Measurements from ENCODE around the gene MTR. TPM values are rescaled to one million over a fixed set of nuclear protein-coding genes. Genes with fewer than 3 reads are reported as not detected.

Gene MTR
- total RNA-seq, 2 experiments from 2014 or later: 61.0 to 62.7 TPM

DNA sequence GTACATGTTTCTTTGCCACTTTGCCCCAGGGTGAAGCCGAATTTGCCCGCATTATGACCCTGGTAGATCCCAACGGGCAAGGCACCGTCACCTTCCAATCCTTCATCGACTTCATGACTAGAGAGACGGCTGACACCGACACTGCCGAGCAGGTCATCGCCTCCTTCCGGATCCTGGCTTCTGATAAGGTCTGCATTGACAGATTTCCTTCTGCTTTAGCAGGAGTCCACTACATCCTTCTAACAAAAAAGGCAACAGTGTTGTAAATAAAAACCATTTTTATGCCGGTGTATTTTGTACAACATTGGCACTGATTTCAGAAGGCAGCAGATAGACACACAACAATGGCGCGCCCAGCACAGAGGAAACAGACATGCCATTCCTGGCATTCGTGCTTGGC, 34.1 kb upstream of the MTR start:
- Mint-ChIP-seq H3K27me3 (peaks cover 7% of the 10 kb centered on the region), H3K36me3 (no peaks in the 10 kb centered on the region), H3K9me3 (no peaks in the 10 kb centered on the region), H3K4me1 (peaks cover 6% of the 10 kb centered on the region), H3K27ac (no peak overlapping the region), H3K4me3 (no peak overlapping the region)
- POLR2A ChIA-PET: no interaction called here
- ATAC-seq (ENCODE audit: low read depth) (no peak), DNase-seq (no peak)

- Mint-ChIP-seq H3K4me3 (no peak overlapping the region), H3K36me3 (no peaks in the 10 kb centered on the region), H3K4me1 (peaks cover 6% of the 10 kb centered on the region), H3K9me3 (no peaks in the 10 kb centered on the region), H3K27me3 (peaks cover 9% of the 10 kb centered on the region), H3K27ac (no peak overlapping the region)
- POLR2A ChIA-PET: no interaction called here
- DNase-seq (no peak), ATAC-seq (ENCODE audit: low read depth) (no peak)
Measured at GRCh38 chr1:236761397-236762132, 33.5 kb upstream of the MTR start.

DNA sequence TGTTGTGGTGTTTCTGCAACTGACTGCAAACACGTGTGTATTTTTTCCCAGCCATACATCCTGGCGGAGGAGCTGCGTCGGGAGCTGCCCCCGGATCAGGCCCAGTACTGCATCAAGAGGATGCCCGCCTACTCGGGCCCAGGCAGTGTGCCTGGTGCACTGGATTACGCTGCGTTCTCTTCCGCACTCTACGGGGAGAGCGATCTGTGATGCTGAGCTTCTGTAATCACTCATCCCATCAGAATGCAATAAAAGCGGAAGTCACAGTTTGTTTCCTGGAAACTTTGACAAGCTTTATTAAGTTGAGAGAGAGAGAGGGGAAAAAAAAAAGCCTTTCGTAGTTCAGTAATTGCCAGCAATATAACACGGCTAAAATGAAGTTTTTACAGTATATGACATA, 32.7 kb upstream of the MTR start:
- POLR2A ChIA-PET: no interaction called here
- Mint-ChIP-seq H3K9me3 (no peaks in the 10 kb centered on the region), H3K27ac (no peak overlapping the region), H3K27me3 (peaks cover 12% of the 10 kb centered on the region), H3K4me3 (no peak overlapping the region), H3K4me1 (peaks cover 6% of the 10 kb centered on the region), H3K36me3 (no peaks in the 10 kb centered on the region)
- ATAC-seq (ENCODE audit: low read depth) (no peak), DNase-seq (no peak)

GRCh38 chr1:236765831-236766230, 29.3 kb upstream of the MTR start:
- Mint-ChIP-seq H3K4me1 (no peaks in the 10 kb centered on the region), H3K9me3 (no peaks in the 10 kb centered on the region), H3K4me3 (no peak overlapping the region), H3K27ac (no peak overlapping the region), H3K27me3 (peaks cover 24% of the 10 kb centered on the region), H3K36me3 (no peaks in the 10 kb centered on the region)
- ATAC-seq (ENCODE audit: low read depth) (no peak), DNase-seq (no peak)
- POLR2A ChIA-PET: no interaction called here

DNA sequence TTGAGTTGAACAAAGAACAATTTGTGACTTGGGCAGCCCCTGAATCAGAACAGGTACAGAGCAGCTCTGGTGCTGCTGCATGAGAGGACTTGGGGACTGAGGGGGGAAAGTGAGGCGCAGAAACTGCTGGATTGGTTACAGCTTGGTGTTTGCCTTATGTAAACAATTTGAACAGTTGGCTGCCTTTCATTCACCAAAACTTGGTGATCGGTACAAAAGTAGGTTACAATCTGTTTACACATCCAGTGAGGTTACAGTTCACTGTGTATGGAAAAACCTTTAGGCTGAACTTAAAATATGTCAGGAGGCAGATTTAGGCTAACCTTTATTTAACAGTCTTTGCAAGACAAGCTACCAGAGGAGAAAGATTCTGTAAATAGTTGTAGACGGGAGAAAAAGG, 28.6 kb upstream of the MTR start:
- no peak for ATAC-seq (ENCODE audit: low read depth)
- POLR2A ChIA-PET: no interaction called here
- H3K27me3 Mint-ChIP-seq: peaks cover 24% of the 10 kb centered on the region
- H3K27ac Mint-ChIP-seq: no peak overlapping the region
- no peaks in the 10 kb centered on the region for H3K36me3 Mint-ChIP-seq
- no peaks in the 10 kb centered on the region for H3K4me1 Mint-ChIP-seq
- no peaks in the 10 kb centered on the region for H3K9me3 Mint-ChIP-seq
- H3K4me3 Mint-ChIP-seq: no peak overlapping the region
- DNase-seq: no peak

GRCh38 chr1:236767276-236767675, 27.8 kb upstream of the MTR start:
- Mint-ChIP-seq H3K9me3 (no peaks in the 10 kb centered on the region), H3K27ac (no peak overlapping the region), H3K4me3 (no peak overlapping the region), H3K27me3 (peaks cover 24% of the 10 kb centered on the region), H3K4me1 (no peaks in the 10 kb centered on the region), H3K36me3 (no peaks in the 10 kb centered on the region)
- DNase-seq (no peak), ATAC-seq (ENCODE audit: low read depth) (no peak)
- POLR2A ChIA-PET: no interaction called here

DNA sequence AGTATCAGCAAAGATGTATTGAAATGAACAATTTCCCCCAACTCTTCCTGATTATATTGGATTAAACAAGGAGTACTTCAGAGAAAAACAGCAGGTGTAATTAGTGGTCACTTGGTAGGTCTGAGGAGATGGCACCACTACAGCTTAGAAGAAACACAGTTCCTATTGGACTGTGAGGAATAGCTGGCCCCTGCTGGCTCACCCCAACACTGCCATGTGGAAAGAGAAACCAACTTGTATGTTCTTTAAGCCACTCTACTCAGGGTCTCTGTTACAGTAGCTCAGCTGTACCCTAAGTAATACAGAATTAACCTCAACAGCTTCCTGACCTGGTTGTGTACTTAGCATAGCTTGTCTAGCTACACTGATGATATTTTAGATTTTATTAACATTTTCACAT, 26.5 kb upstream of the MTR start:
- no peaks in the 10 kb centered on the region for H3K9me3 Mint-ChIP-seq
- POLR2A ChIA-PET: no interaction called here
- no peak overlapping the region for H3K4me3 Mint-ChIP-seq
- ATAC-seq (ENCODE audit: low read depth) (no peak), DNase-seq (no peak)
- no peaks in the 10 kb centered on the region for H3K36me3 Mint-ChIP-seq
- no peak overlapping the region for H3K27ac Mint-ChIP-seq
- no peaks in the 10 kb centered on the region for H3K4me1 Mint-ChIP-seq
- H3K27me3 Mint-ChIP-seq: peaks cover 24% of the 10 kb centered on the region

- Mint-ChIP-seq H3K9me3 (peaks cover 3% of the 10 kb centered on the region), H3K27me3 (peaks cover 18% of the 10 kb centered on the region), H3K36me3 (no peaks in the 10 kb centered on the region), H3K4me1 (no peaks in the 10 kb centered on the region), H3K4me3 (no peak overlapping the region), H3K27ac (no peak overlapping the region)
- no peak for DNase-seq
- ATAC-seq (ENCODE audit: low read depth): no peak
- POLR2A ChIA-PET: no interaction called here
Measured at GRCh38 chr1:236773919-236774318, 21.2 kb upstream of the MTR start.

GRCh38 chr1:236774926-236775325, 20.2 kb upstream of the MTR start:
- POLR2A ChIA-PET: no interaction called here
- Mint-ChIP-seq H3K27me3 (peaks cover 19% of the 10 kb centered on the region), H3K9me3 (peaks cover 7% of the 10 kb centered on the region), H3K4me1 (no peaks in the 10 kb centered on the region), H3K36me3 (no peaks in the 10 kb centered on the region), H3K27ac (no peak overlapping the region), H3K4me3 (no peak overlapping the region)
- ATAC-seq (ENCODE audit: low read depth): no peak
- no peak for DNase-seq

- Mint-ChIP-seq H3K4me1 (no peaks in the 10 kb centered on the region), H3K4me3 (no peak overlapping the region), H3K27me3 (peaks cover 23% of the 10 kb centered on the region), H3K36me3 (no peaks in the 10 kb centered on the region), H3K27ac (no peak overlapping the region), H3K9me3 (peaks cover 7% of the 10 kb centered on the region)
- ATAC-seq (ENCODE audit: low read depth): no peak
- POLR2A ChIA-PET: no interaction called here
- DNase-seq: no peak
Measured at GRCh38 chr1:236779312-236779711, 15.8 kb upstream of the MTR start.

DNA sequence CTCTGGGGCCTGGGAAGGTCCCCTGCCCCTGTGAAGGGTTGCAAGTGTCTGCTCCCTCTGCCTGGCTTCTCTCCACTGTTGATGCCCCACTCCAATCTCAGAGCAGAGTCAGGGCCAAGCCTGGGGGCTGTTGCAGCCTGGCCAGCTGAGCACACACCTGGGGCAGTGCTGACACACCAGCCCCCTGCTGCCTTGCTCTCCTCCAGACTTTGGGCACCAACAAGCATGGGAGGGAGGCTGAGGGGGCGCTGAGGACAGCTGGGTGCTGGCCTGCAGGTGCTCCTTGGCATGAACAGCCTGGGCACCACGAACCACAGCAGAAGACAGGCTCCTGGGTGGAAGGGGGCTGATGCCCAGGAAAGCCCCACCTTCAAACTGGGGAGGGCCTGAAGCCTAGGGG, 9.6 kb upstream of the MTR start:
- no peak for ATAC-seq (ENCODE audit: low read depth)
- Mint-ChIP-seq H3K36me3 (no peaks in the 10 kb centered on the region), H3K27ac (no peak overlapping the region), H3K4me1 (no peaks in the 10 kb centered on the region), H3K4me3 (no peak overlapping the region), H3K9me3 (no peaks in the 10 kb centered on the region), H3K27me3 (peaks cover 8% of the 10 kb centered on the region)
- POLR2A ChIA-PET: no interaction called here
- DNase-seq: no peak

DNA sequence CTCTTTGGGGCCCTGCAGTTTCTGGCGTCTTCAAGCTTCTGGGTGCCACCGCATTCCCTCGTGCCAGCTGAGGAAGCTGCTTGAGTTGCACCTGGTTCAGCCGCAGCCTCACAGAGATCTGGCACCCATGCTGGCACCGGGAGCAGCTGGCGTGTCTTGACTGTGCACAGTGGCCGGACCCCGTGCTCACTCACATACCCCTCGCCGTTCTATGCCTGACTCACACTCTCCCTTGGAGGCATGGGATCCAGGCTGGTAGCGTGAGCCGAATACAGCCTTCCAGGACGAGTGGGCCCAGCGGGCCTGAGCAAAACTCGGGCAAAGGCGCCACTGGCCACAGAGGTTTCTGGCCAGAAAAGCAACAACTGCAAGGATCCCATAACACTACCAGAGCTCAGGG, 8.6 kb upstream of the MTR start:
- no peaks in the 10 kb centered on the region for H3K36me3 Mint-ChIP-seq
- no peaks in the 10 kb centered on the region for H3K9me3 Mint-ChIP-seq
- DNase-seq (no peak), ATAC-seq (ENCODE audit: low read depth) (no peak)
- H3K4me1 Mint-ChIP-seq: no peaks in the 10 kb centered on the region
- no peak overlapping the region for H3K4me3 Mint-ChIP-seq
- H3K27ac Mint-ChIP-seq: no peak overlapping the region
- POLR2A ChIA-PET: no interaction called here
- peaks cover 8% of the 10 kb centered on the region for H3K27me3 Mint-ChIP-seq

- H3K27ac Mint-ChIP-seq: peak overlapping the region; percentile 97
Measured at GRCh38 chr1:236794585-236795034, 482 bp upstream of the MTR start.

GRCh38 chr1:236795757-236796667, 920 bp downstream of the MTR start:
- peak overlapping the region; percentile 92 for H3K4me3 Mint-ChIP-seq
- peak overlapping the region; percentile 97 for H3K27ac Mint-ChIP-seq
- H3K4me1 Mint-ChIP-seq: peaks cover 26% of the 10 kb centered on the region
- ATAC-seq (ENCODE audit: low read depth) (no peak), DNase-seq (no peak)
- peaks cover under 1% of the 10 kb centered on the region for H3K36me3 Mint-ChIP-seq
- peaks cover 7% of the 10 kb centered on the region for H3K27me3 Mint-ChIP-seq
- POLR2A ChIA-PET: interaction anchor here (1.0 to 2.1 kb wide), 3 partner anchors 19 to 191 kb away, joined by 3 to 11 read pairs (median 4); partner anchors contain the start of gene HEATR1
- no peaks in the 10 kb centered on the region for H3K9me3 Mint-ChIP-seq

More at GRCh38 chr1:236794585-236795034, 482 bp upstream of the MTR start:
- ATAC-seq (ENCODE audit: low read depth) (no peak), DNase-seq (no peak)
- no peaks in the 10 kb centered on the region for H3K36me3 Mint-ChIP-seq
- H3K4me3 Mint-ChIP-seq: peak overlapping the region; percentile 92
- H3K4me1 Mint-ChIP-seq: peaks cover 21% of the 10 kb centered on the region
- POLR2A ChIA-PET: interaction anchor here (0.9 to 2.1 kb wide), 3 partner anchors 59 to 195 kb away, joined by 3 to 11 read pairs (median 3); partner anchors contain the start of gene HEATR1
- H3K27me3 Mint-ChIP-seq: peaks cover 9% of the 10 kb centered on the region
- no peaks in the 10 kb centered on the region for H3K9me3 Mint-ChIP-seq
